Measurements from ENCODE around the gene CALCOCO1. TPM values are rescaled to one million over a fixed set of nuclear protein-coding genes. Genes with fewer than 3 reads are reported as not detected.

Gene CALCOCO1
- total and polyA plus RNA-seq, 2 of the 13 experiments (the other 11 are each of a cell fraction or from before 2014, with no cell fraction given): 7.7 to 47.7 TPM

DNA sequence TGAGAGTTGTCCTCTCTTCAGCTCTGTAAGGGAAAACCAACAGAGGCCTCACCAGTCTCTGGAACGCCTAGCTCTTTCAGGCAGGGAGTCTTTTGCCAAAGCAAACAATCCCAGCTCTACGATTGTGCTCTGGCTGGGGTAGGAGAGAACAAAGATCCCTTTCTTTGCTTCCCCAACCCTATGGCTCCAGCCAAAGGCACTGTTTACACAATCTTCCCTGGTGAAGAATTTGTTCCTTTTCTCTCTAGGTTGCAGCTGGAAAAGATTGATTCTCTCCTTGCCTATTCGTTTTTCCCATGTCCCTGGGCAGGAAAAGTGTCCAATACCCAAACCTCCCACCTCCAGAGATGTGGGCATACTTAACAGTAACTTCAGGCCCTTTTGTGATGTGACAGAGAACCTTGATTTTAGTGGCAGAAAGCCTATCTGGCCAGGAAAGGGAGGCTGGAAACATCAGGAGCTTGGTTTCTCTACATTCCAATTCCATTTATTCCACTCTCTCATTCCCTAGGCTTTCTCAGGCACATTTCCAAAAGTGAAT is 68.2 kb downstream of the CALCOCO1 start (continued):
- TF ChIP-seq, protein P1, sequence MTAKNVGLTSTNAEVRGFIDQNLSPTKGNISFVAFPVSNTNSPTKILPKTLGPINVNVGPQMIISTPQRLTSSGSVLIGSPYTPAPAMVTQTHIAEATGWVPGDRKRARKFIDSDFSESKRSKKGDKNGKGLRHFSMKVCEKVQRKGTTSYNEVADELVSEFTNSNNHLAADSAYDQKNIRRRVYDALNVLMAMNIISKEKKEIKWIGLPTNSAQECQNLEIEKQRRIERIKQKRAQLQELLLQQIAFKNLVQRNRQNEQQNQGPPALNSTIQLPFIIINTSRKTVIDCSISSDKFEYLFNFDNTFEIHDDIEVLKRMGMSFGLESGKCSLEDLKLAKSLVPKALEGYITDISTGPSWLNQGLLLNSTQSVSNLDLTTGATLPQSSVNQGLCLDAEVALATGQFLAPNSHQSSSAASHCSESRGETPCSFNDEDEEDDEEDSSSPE (CRISPR knock-in tag; IDR thresholded peaks at IDR 0.05): no peak
- TF ChIP-seq ZNF781 (CRISPR knock-in tag; IDR thresholded peaks at IDR 0.05; ENCODE audit: borderline replicate concordance, not compliant biosample characterization): no peak
- TF ChIP-seq, protein P2, sequence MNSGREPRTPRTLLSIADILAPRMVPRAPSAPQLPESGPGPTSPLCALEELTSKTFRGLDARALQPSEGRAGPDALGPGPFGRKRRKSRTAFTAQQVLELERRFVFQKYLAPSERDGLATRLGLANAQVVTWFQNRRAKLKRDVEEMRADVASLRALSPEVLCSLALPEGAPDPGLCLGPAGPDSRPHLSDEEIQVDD (CRISPR knock-in tag; IDR thresholded peaks at IDR 0.05; ENCODE audit: borderline replicate concordance): no peak
- no peak for TF ChIP-seq JUNB (CRISPR knock-in tag; IDR thresholded peaks at IDR 0.05; ENCODE audit: borderline replicate concordance)
- TF ChIP-seq HNF4G (IDR thresholded peaks at IDR 0.05; ENCODE audit: borderline replicate concordance, low read depth, low read length): no peak
- no peak for TF ChIP-seq HNF4G (CRISPR knock-in tag; IDR thresholded peaks at IDR 0.05; ENCODE audit: borderline replicate concordance, low read depth)
- no peak for TF ChIP-seq SCMH1 (CRISPR knock-in tag; IDR thresholded peaks at IDR 0.05; ENCODE audit: borderline replicate concordance)
- TF ChIP-seq ZNF337 (CRISPR knock-in tag; IDR thresholded peaks at IDR 0.05; ENCODE audit: borderline replicate concordance, low read depth): no peak
- TF ChIP-seq NR2C2 (CRISPR knock-in tag; IDR thresholded peaks at IDR 0.05; ENCODE audit: borderline replicate concordance): no peak
- no peak for TF ChIP-seq NCOA1 (CRISPR knock-in tag; IDR thresholded peaks at IDR 0.05)
- TF ChIP-seq MYNN (CRISPR knock-in tag; IDR thresholded peaks at IDR 0.05; ENCODE audit: low read depth): no peak
- TF ChIP-seq, protein P3, sequence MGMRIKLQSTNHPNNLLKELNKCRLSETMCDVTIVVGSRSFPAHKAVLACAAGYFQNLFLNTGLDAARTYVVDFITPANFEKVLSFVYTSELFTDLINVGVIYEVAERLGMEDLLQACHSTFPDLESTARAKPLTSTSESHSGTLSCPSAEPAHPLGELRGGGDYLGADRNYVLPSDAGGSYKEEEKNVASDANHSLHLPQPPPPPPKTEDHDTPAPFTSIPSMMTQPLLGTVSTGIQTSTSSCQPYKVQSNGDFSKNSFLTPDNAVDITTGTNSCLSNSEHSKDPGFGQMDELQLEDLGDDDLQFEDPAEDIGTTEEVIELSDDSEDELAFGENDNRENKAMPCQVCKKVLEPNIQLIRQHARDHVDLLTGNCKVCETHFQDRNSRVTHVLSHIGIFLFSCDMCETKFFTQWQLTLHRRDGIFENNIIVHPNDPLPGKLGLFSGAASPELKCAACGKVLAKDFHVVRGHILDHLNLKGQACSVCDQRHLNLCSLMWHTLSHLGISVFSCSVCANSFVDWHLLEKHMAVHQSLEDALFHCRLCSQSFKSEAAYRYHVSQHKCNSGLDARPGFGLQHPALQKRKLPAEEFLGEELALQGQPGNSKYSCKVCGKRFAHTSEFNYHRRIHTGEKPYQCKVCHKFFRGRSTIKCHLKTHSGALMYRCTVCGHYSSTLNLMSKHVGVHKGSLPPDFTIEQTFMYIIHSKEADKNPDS (CRISPR knock-in tag; IDR thresholded peaks at IDR 0.05): no peak
- no peak for TF ChIP-seq ZNF768 (CRISPR knock-in tag; IDR thresholded peaks at IDR 0.05)
- TF ChIP-seq MBNL3 (CRISPR knock-in tag; conservative IDR thresholded peaks at IDR 0.05): no peak
- no peak for TF ChIP-seq HNRNPLL (IDR thresholded peaks at IDR 0.05; ENCODE audit: low read depth, low read length, poor library complexity, severe bottlenecking)
- no peak for TF ChIP-seq NKX3-1 (CRISPR knock-in tag; IDR thresholded peaks at IDR 0.05)
- TF ChIP-seq ZFP37 (CRISPR knock-in tag; IDR thresholded peaks at IDR 0.05; ENCODE audit: borderline replicate concordance): no peak
- peak; percentile 67; the same call in 1 of the 2 replicates for TF ChIP-seq FOXO1 (CRISPR knock-in tag; IDR thresholded peaks at IDR 0.05)
- no peak for TF ChIP-seq SAFB2 (CRISPR knock-in tag; IDR thresholded peaks at IDR 0.05; ENCODE audit: borderline replicate concordance, low read depth)
- TF ChIP-seq HHEX (CRISPR knock-in tag; IDR thresholded peaks at IDR 0.05): no peak
- TF ChIP-seq, protein P4, sequence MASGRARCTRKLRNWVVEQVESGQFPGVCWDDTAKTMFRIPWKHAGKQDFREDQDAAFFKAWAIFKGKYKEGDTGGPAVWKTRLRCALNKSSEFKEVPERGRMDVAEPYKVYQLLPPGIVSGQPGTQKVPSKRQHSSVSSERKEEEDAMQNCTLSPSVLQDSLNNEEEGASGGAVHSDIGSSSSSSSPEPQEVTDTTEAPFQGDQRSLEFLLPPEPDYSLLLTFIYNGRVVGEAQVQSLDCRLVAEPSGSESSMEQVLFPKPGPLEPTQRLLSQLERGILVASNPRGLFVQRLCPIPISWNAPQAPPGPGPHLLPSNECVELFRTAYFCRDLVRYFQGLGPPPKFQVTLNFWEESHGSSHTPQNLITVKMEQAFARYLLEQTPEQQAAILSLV (CRISPR knock-in tag; IDR thresholded peaks at IDR 0.05; ENCODE audit: borderline replicate concordance): no peak
- no peak for TF ChIP-seq ZNF652 (CRISPR knock-in tag; IDR thresholded peaks at IDR 0.05; ENCODE audit: borderline replicate concordance, low read depth)
- TF ChIP-seq MTF1 (CRISPR knock-in tag; IDR thresholded peaks at IDR 0.05): no peak
- TF ChIP-seq ZMYM2 (CRISPR knock-in tag; IDR thresholded peaks at IDR 0.05): 0 out of 2 replicates have a peak, but pooled peaks have one; percentile 39
- TF ChIP-seq GABPB1 (CRISPR knock-in tag; IDR thresholded peaks at IDR 0.05): no peak
- TF ChIP-seq ZNF263 (CRISPR knock-in tag; IDR thresholded peaks at IDR 0.05): no peak; the same call in 1 of the 2 replicates

Measured in HepG2 (cell line).